Measurements from ENCODE around the gene ATP11A. TPM values are rescaled to one million over a fixed set of nuclear protein-coding genes. Genes with fewer than 3 reads are reported as not detected.

Gene ATP11A
- total and polyA plus RNA-seq, 7 donors: 3.9 to 48.6 (median 26.4) TPM

GRCh38 chr13:112735791-112736190 lies 46.0 kb downstream of the ATP11A start:
- Histone ChIP-seq H3K4me1 (peaks cover 13% of the 10 kb centered on the region), H3K4me3 (no peak overlapping the region)
- ATAC-seq: no peak

GRCh38 chr13:112737294-112737693 lies 47.5 kb downstream of the ATP11A start:
- H3K9me3 ChIP-seq: no peaks in the 10 kb centered on the region
- ATAC-seq (no peak), DNase-seq (no peak)
- no peak overlapping the region for H3K27ac ChIP-seq
- TF ChIP-seq CTCF (IDR thresholded peaks at IDR 0.05): no peak
- WGBS, 3 donors: 90 to 91% (median 91%) methylated on average over 9 of the region's 9 CpGs
- H3K36me3 ChIP-seq (ENCODE audit: insufficient read depth in 1 of 2, low read depth in 1 of 2): no peaks in the 10 kb centered on the region
- no peaks in the 10 kb centered on the region for H3K27me3 ChIP-seq (ENCODE audit: insufficient read depth in 3 of 3, low read length in 2 of 3)
- H3K4me3 ChIP-seq: no peak overlapping the region
- intact Hi-C loops (cut with DNase I): no loop called here
- H3K4me1 ChIP-seq: peaks cover 14% of the 10 kb centered on the region

More at GRCh38 chr13:112735791-112736190, 46.0 kb downstream of the ATP11A start:
- DNase-seq: no peak
- no peak overlapping the region for H3K27ac ChIP-seq
- H3K27me3 ChIP-seq (ENCODE audit: insufficient read depth in 3 of 3, low read length in 2 of 3): no peaks in the 10 kb centered on the region
- no peaks in the 10 kb centered on the region for H3K36me3 ChIP-seq (ENCODE audit: insufficient read depth in 1 of 2, low read depth in 1 of 2)
- TF ChIP-seq CTCF (IDR thresholded peaks at IDR 0.05): no peak
- intact Hi-C loops (cut with DNase I): no loop called here
- WGBS, 3 donors: 93 to 95% (median 93%) methylated on average over 17 of the region's 17 CpGs
- H3K9me3 ChIP-seq: no peaks in the 10 kb centered on the region

- intact Hi-C loops (cut with DNase I): no loop called here
- Histone ChIP-seq H3K27ac (no peak overlapping the region), H3K4me1 (peaks cover 14% of the 10 kb centered on the region), H3K36me3 (ENCODE audit: insufficient read depth in 1 of 2, low read depth in 1 of 2) (no peaks in the 10 kb centered on the region), H3K9me3 (no peaks in the 10 kb centered on the region), H3K4me3 (no peak overlapping the region), H3K27me3 (ENCODE audit: insufficient read depth in 3 of 3, low read length in 2 of 3) (no peaks in the 10 kb centered on the region)
- no peak for TF ChIP-seq CTCF (IDR thresholded peaks at IDR 0.05)
- no peak for ATAC-seq
- DNase-seq: no peak
- 88 to 92% (median 91%) methylated on average over 7 of the region's 7 CpGs for WGBS, 3 donors
Measured at GRCh38 chr13:112738606-112739005, 48.8 kb downstream of the ATP11A start.

GRCh38 chr13:112740502-112741131 lies 50.8 kb downstream of the ATP11A start:
- TF ChIP-seq CTCF (IDR thresholded peaks at IDR 0.05): no peak
- Histone ChIP-seq H3K4me1 (peaks cover 26% of the 10 kb centered on the region), H3K27ac (peak overlapping the region; percentile 75), H3K36me3 (ENCODE audit: insufficient read depth in 1 of 2, low read depth in 1 of 2) (no peaks in the 10 kb centered on the region), H3K9me3 (no peaks in the 10 kb centered on the region), H3K27me3 (ENCODE audit: insufficient read depth in 3 of 3, low read length in 2 of 3) (no peaks in the 10 kb centered on the region), H3K4me3 (no peak overlapping the region)
- WGBS, 3 donors: 47 to 51% (median 49%) methylated on average over 19 of the region's 19 CpGs
- ATAC-seq (peak; percentile 91 to 94 (median 94)), DNase-seq (peak; percentile 80 to 89)
- intact Hi-C loops (cut with DNase I): loop anchor here in 1 of 2 donors (5.0 kb wide), 1 partner anchor 48 kb away; the partner anchor contains the start of gene ATP11A

Measured in psoas muscle (tissue), 8 donors.